ENCODE data around the gene TIMD4. TPM values are rescaled to one million over a fixed set of nuclear protein-coding genes. Genes with fewer than 3 reads are reported as not detected.

Gene TIMD4
- total RNA-seq, 2 donors from 2014 or later: 8.6 to 13.5 TPM

- peaks cover 8 to 9% of the 10 kb centered on the region in 2 donors for H3K4me1 Mint-ChIP-seq (ENCODE audit: low read depth in 2 of 2)
- no peak overlapping the region for H3K4me3 Mint-ChIP-seq
- H3K27me3 Mint-ChIP-seq: no peaks in the 10 kb centered on the region
- peaks cover 8% of the 10 kb centered on the region for H3K9me3 Mint-ChIP-seq
- ATAC-seq (no peak), DNase-seq (ENCODE audit: low spot score) (no peak)
- peaks cover 20% of the 10 kb centered on the region for H3K36me3 Mint-ChIP-seq
- no peak overlapping the region for H3K27ac Mint-ChIP-seq
Observed at GRCh38 chr5:156870498-156870839, 92.6 kb downstream of the TIMD4 start.

Other genes starting within 250 kb of the TIMD4 start
- gene PPP1R2B, start 112.9 kb downstream of the TIMD4 start, total RNA-seq: under 1 TPM in 1 of 2 donors, not detected in 1; 0.24 TPM
- gene HAVCR1, start 95.9 kb upstream of the TIMD4 start, total RNA-seq: 10 to 100 TPM; 23.9 to 26.5 TPM
- 100 to 1,000 TPM; 378 to 721 TPM for gene HAVCR2, start 145.8 kb upstream of the TIMD4 start, total RNA-seq
- 10 to 100 TPM; 14.8 to 16.6 TPM for gene MED7, start 179.6 kb upstream of the TIMD4 start, total RNA-seq
- gene GARIN3, start 203.0 kb upstream of the TIMD4 start, total RNA-seq: not detected
- gene ITK, start 217.6 kb upstream of the TIMD4 start, total RNA-seq: 100 to 1,000 TPM; 153 to 225 TPM